GM18520 (cell line): ENCODE measurements around the gene RUNX1.

Experiments used
- ATAC-seq: cut with Tn5 transposase; IDR thresholded peaks from one replicate; pipeline ENCODE4 v1.9.1; 2021; ENCODE audit not compliant: unreplicated experiment

RUNX1 gene

GRCh38 chr21:34927992-34928391 is 121.1 kb downstream of the RUNX1 start:
- ATAC-seq: no peak

- ATAC-seq: no peak
Measured at GRCh38 chr21:34926803-34927467, 122.2 kb downstream of the RUNX1 start.

GRCh38 chr21:34925597-34925996 is 123.5 kb downstream of the RUNX1 start:
- no peak for ATAC-seq

- ATAC-seq: no peak
Measured at GRCh38 chr21:34924771-34925419, 124.2 kb downstream of the RUNX1 start.

- no peak for ATAC-seq
Measured at GRCh38 chr21:34924194-34924593, 124.9 kb downstream of the RUNX1 start.

GRCh38 chr21:34923626-34924025 is 125.5 kb downstream of the RUNX1 start:
- ATAC-seq: no peak

- no peak for ATAC-seq
Measured at GRCh38 chr21:34923202-34923601, 125.9 kb downstream of the RUNX1 start.

GRCh38 chr21:34922479-34922878 is 126.6 kb downstream of the RUNX1 start:
- ATAC-seq: no peak

- ATAC-seq: no peak
Measured at GRCh38 chr21:34921151-34921550, 128.0 kb downstream of the RUNX1 start.

- ATAC-seq: no peak
Measured at GRCh38 chr21:34919406-34919805, 129.7 kb downstream of the RUNX1 start.

- no peak for ATAC-seq
Measured at GRCh38 chr21:34916446-34916845, 132.7 kb downstream of the RUNX1 start.

- no peak for ATAC-seq
Measured at GRCh38 chr21:34915364-34915841, 133.7 kb downstream of the RUNX1 start.

- ATAC-seq: no peak
Measured at GRCh38 chr21:34914239-34914638, 134.9 kb downstream of the RUNX1 start.

- no peak for ATAC-seq
Measured at GRCh38 chr21:34913811-34914210, 135.3 kb downstream of the RUNX1 start.

- peak; percentile 76 for ATAC-seq
Measured at GRCh38 chr21:34912022-34912945, 136.8 kb downstream of the RUNX1 start.

GRCh38 chr21:34911360-34911759 is 137.7 kb downstream of the RUNX1 start:
- ATAC-seq: no peak

GRCh38 chr21:34910396-34910795 is 138.7 kb downstream of the RUNX1 start:
- no peak for ATAC-seq

- ATAC-seq: no peak
Measured at GRCh38 chr21:34909492-34910292, 139.4 kb downstream of the RUNX1 start.

- no peak for ATAC-seq
Measured at GRCh38 chr21:34908419-34909055, 140.6 kb downstream of the RUNX1 start.
